Kidney (tissue), 14 donors: ENCODE results near the gene RAB11FIP3. TPM values are rescaled to one million over a fixed set of nuclear protein-coding genes. Genes with fewer than 3 reads are reported as not detected.

Experiments used
- DNase-seq, 5 donors: peaks; one replicate each; pipeline ENCODE4 v3.0.0-alpha.2; 2013 to 2020
- FAIRE-seq: peaks from 2 replicates; lab custom pipeline; 2012; peaks lifted over from hg19 to GRCh38; lab: Jason Lieb, UNC
- H3K27ac ChIP-seq, 2 donors: one replicate each; pipeline ENCODE4 v1.7.0; 2013; ENCODE audit warnings: low read depth in 2 of 2, low read length in 2 of 2, inconsistent platforms in 1 of 2
- H3K27me3 ChIP-seq: one replicate; pipeline ENCODE4 v1.7.1; 2013; ENCODE audit warnings: low read length, inconsistent platforms; ENCODE audit not compliant: control insufficient read depth, insufficient read depth
- H3K36me3 ChIP-seq, 3 donors: one replicate each; pipeline versions ENCODE4 v1.7.0 to v1.7.1; 2013; ENCODE audit warnings: low read length in 3 of 3, control low read depth in 1 of 3, inconsistent platforms in 1 of 3; ENCODE audit not compliant: insufficient read depth in 3 of 3, control insufficient read depth in 2 of 3
- H3K4me1 ChIP-seq, 3 donors: one replicate each; pipeline versions ENCODE4 v1.7.0 to v1.7.1; 2013; ENCODE audit warnings: low read length in 3 of 3, inconsistent platforms in 1 of 3, low read depth in 1 of 3; ENCODE audit not compliant: control insufficient read depth in 2 of 3, insufficient read depth in 2 of 3
- H3K4me3 ChIP-seq, 3 donors: one replicate each; pipeline versions ENCODE4 v1.7.0 to v1.8.1; 2013; ENCODE audit warnings: low read length in 3 of 3, control low read depth in 1 of 3, inconsistent platforms in 1 of 3
- H3K9ac ChIP-seq, 3 donors: one replicate each; pipeline versions ENCODE4 v1.7.0 to v1.7.1; 2013; ENCODE audit warnings: low read length in 3 of 3, control low read depth in 1 of 3, inconsistent platforms in 1 of 3
- H3K9me3 ChIP-seq, 3 donors: one replicate each; pipeline versions ENCODE4 v1.7.0 to v1.7.1; 2013; ENCODE audit warnings: low read length in 3 of 3, control low read depth in 1 of 3, inconsistent platforms in 1 of 3; ENCODE audit not compliant: control insufficient read depth in 2 of 3, insufficient read depth in 1 of 3
- CTCF ChIP-seq: IDR thresholded peaks from 3 replicates; pipeline ENCODE4 v1.5.1; 2012; ENCODE audit warnings: mild to moderate bottlenecking, moderate library complexity, borderline replicate concordance; ENCODE audit not compliant: insufficient read depth; ENCODE audit errors: extremely low read depth
- intact Hi-C: fragments of 100-400 bp; cut with DNase I; formaldehyde crosslinking; loops from one replicate; pipeline ENCODE4 v1.11.1; 2022
- polyA plus RNA-seq: library from polyadenylated mRNA; stranded (reverse); fragments of 350-450 nt; fragmentation: Illumina TruSeq; extraction: RNeasy Lipid Tissue Mini Kit (QIAGEN cat#74804); gene quantifications from one replicate; pipeline ENCODE4 v1.2.3, GENCODE V29; 2014; ENCODE audit warnings: low read depth, low replicate concordance; ENCODE audit not compliant: insufficient read depth
- total RNA-seq: library from RNA; stranded (reverse); fragmentation: NEBNext Ultra II Directional; extraction: Animal tissue kit (Norgen Biotek cat#: 25700); gene quantifications from one replicate; pipeline ENCODE4 v1.2.1, GENCODE V29; 2021
- donor health status: control.
- donor health status: control.
- donor health status: control.
- donor health status: control.
- donor health status: control.
- donor health status: DM: yes; HTN: yes; CAD: no.
- donor health status: Normal renal cell carcinoma (clear cell type).

The RAB11FIP3 gene
- total and polyA plus RNA-seq, 2 donors from 2014 or later, result 84.9 to 162 TPM

GRCh38 chr16:519841-520687 is 94.6 kb downstream of the RAB11FIP3 start:
- Histone ChIP-seq H3K4me3 (no peak overlapping the region), H3K36me3 (peaks cover 2 to 43% (median 24%) of the 10 kb centered on the region in 3 donors), H3K9me3 (no peaks in the 10 kb centered on the region), H3K27ac (no peak overlapping the region), H3K9ac (no peak overlapping the region), H3K27me3 (no peaks in the 10 kb centered on the region), H3K4me1 (peaks cover 0 to 6% (median under 1%) of the 10 kb centered on the region in 3 donors)
- TF ChIP-seq CTCF, result no peak
- DNase-seq, result peak in 1 of 5 donors; percentile 62
- no peak for FAIRE-seq
- intact Hi-C loops, result no loop called here

GRCh38 chr16:520847-521246 is 95.4 kb downstream of the RAB11FIP3 start:
- Histone ChIP-seq H3K36me3 (peaks cover 2 to 37% (median 20%) of the 10 kb centered on the region in 3 donors), H3K27ac (no peak overlapping the region), H3K9ac (no peak overlapping the region), H3K27me3 (no peaks in the 10 kb centered on the region), H3K9me3 (no peaks in the 10 kb centered on the region), H3K4me1 (peaks cover 0 to 11% (median 8%) of the 10 kb centered on the region in 3 donors), H3K4me3 (no peak overlapping the region)
- no peak for TF ChIP-seq CTCF
- intact Hi-C loops, result no loop called here
- FAIRE-seq (no peak), DNase-seq (peak in 1 of 5 donors; percentile 73)

GRCh38 chr16:521381-522210 is 96.1 kb downstream of the RAB11FIP3 start:
- peaks cover 0 to 18% (median 14%) of the 10 kb centered on the region in 3 donors for H3K4me1 ChIP-seq
- peaks cover 0 to 37% (median 16%) of the 10 kb centered on the region in 3 donors for H3K36me3 ChIP-seq
- H3K4me3 ChIP-seq, result no peak overlapping the region
- DNase-seq (peak in 1 of 5 donors; percentile 65), FAIRE-seq (no peak)
- TF ChIP-seq CTCF, result no peak
- no peak overlapping the region for H3K27ac ChIP-seq
- H3K27me3 ChIP-seq, result no peaks in the 10 kb centered on the region
- intact Hi-C loops, result no loop called here
- H3K9me3 ChIP-seq, result no peaks in the 10 kb centered on the region
- H3K9ac ChIP-seq, result no peak overlapping the region
